ENCODE measurements around the gene ATP8A2. TPM values are rescaled to one million over a fixed set of nuclear protein-coding genes. Genes with fewer than 3 reads are reported as not detected.

The ATP8A2 gene
- total and polyA plus RNA-seq, 2 of the 4 experiments (the other 2 are of a cell fraction) = 0.02 to 0.18 TPM

DNA sequence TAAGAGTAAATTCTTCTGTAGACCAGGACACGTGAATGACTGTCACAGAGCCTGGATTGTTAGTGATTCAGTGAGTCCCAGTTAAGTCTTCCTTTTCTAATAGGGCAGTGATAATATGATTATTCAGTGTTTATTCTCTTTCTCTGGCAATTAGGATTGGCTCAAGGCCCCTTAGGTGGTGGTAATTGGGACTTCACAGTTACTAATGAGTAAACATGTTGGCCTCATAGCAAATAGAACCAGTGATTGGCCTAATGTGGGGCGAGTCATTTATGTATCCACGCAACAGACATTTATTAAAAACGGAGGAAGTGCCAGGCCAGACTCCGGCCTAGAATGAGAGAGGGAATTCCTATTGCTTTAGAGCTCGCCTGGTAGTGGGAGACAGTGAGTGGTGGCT is 607.6 kb downstream of the ATP8A2 start:
- H2AK5ac ChIP-seq (ENCODE audit: low read depth, low read length) = no peak overlapping the region
- no peaks in the 10 kb centered on the region for H3K79me1 ChIP-seq (ENCODE audit: low read depth in 1 of 2, low read length in 2 of 2)
- H3K56ac ChIP-seq (ENCODE audit: extremely low read depth, insufficient read depth, low read length) = no peak overlapping the region
- no peaks in the 10 kb centered on the region for H3K9me3 ChIP-seq (ENCODE audit: control insufficient read depth, insufficient read depth, low read length)
- no peak overlapping the region for H2BK15ac ChIP-seq (ENCODE audit: low read depth, low read length)
- WGBS, 2 experiments (ENCODE audit: extremely low coverage in 2 of 2, insufficient read length in 1 of 2) = no CpG with 5 or more reads among the region's 6 CpGs
- DNase-seq = no peak
- no peak overlapping the region for H4K91ac ChIP-seq (ENCODE audit: insufficient read depth, low read depth, low read length)
- no peak overlapping the region for H4K8ac ChIP-seq (ENCODE audit: low read depth in 2 of 2, low read length in 2 of 2)
- H2BK120ac ChIP-seq (ENCODE audit: low read depth, low read length) = no peak overlapping the region
- no peak overlapping the region for H4K5ac ChIP-seq (ENCODE audit: low read depth, low read length)
- TF ChIP-seq CEBPB (IDR thresholded peaks at IDR 0.05; ENCODE audit: low read depth, low read length) (no peak), RFX5 (IDR thresholded peaks at IDR 0.05; ENCODE audit: low read depth, low read length) (no peak), RAD21 (IDR thresholded peaks at IDR 0.05; ENCODE audit: low read length) (no peak), MAFK (IDR thresholded peaks at IDR 0.05; ENCODE audit: low read depth, low read length) (no peak), BHLHE40 (IDR thresholded peaks at IDR 0.05; ENCODE audit: low read depth, low read length) (no peak), FOS (IDR thresholded peaks at IDR 0.05; ENCODE audit: low read depth, low read length) (no peak), POLR2A (IDR thresholded peaks at IDR 0.05; ENCODE audit: low read depth, low read length) (no peak)
- TF ChIP-seq, protein P1, sequence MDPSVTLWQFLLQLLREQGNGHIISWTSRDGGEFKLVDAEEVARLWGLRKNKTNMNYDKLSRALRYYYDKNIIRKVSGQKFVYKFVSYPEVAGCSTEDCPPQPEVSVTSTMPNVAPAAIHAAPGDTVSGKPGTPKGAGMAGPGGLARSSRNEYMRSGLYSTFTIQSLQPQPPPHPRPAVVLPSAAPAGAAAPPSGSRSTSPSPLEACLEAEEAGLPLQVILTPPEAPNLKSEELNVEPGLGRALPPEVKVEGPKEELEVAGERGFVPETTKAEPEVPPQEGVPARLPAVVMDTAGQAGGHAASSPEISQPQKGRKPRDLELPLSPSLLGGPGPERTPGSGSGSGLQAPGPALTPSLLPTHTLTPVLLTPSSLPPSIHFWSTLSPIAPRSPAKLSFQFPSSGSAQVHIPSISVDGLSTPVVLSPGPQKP (IDR thresholded peaks at IDR 0.05; ENCODE audit: borderline replicate concordance, low read depth, low read length) = no peak
- intact Hi-C loops (cut with micrococcal nuclease) = no loop called here
- H3K4me2 ChIP-seq (ENCODE audit: low read depth, low read length) = no peak overlapping the region
- no peak overlapping the region for H2AFZ ChIP-seq (replicated peaks; ENCODE audit: low read length, poor library complexity)
- H3K4ac ChIP-seq (ENCODE audit: low read depth, low read length) = no peak overlapping the region
- no peaks in the 10 kb centered on the region for H4K20me1 ChIP-seq (ENCODE audit: insufficient read depth, low read length)
- H3K9ac ChIP-seq (ENCODE audit: low read depth, low read length) = no peak overlapping the region
- H3K4me3 ChIP-seq (ENCODE audit: insufficient read depth, low read depth, low read length) = no peak overlapping the region
- no peak overlapping the region for H2BK5ac ChIP-seq (ENCODE audit: low read depth, low read length, poor library complexity, severe bottlenecking)
- H3K27me3 ChIP-seq (ENCODE audit: control insufficient read depth, insufficient read depth, low read length) = no peaks in the 10 kb centered on the region
- no peak overlapping the region for H3K23ac ChIP-seq (ENCODE audit: low read depth, low read length)
- no peak overlapping the region for H2BK20ac ChIP-seq (ENCODE audit: low read depth, low read length)
- H3K27ac ChIP-seq (ENCODE audit: insufficient read depth, low read length) = no peak overlapping the region
- H2AK9ac ChIP-seq (replicated peaks; ENCODE audit: low read depth, low read length, poor library complexity) = no peak overlapping the region
- in situ Hi-C loops (cut with MboI; ENCODE audit: low sequenced_read_pairs) = no loop called here
- dilution Hi-C loops (cut with HindIII; ENCODE audit: low sequenced_read_pairs, unreplicated experiment) = no loop called here
- CTCF ChIA-PET = no interaction called here
- H3K18ac ChIP-seq (ENCODE audit: low read depth, low read length) = no peak overlapping the region
- no peaks in the 10 kb centered on the region for H3K9me1 ChIP-seq (ENCODE audit: insufficient read depth, low read length)
- POLR2A ChIA-PET (ENCODE audit: unreplicated experiment) = no interaction called here
- H3K14ac ChIP-seq (replicated peaks; ENCODE audit: low read depth, low read length) = no peak overlapping the region
- no peak for ATAC-seq (ENCODE audit: low read depth)
- no peaks in the 10 kb centered on the region for H3K4me1 ChIP-seq (ENCODE audit: control insufficient read depth, insufficient read depth, low read length)
- BruUV-seq (replicated peaks) = no TSS peak
- no peaks in the 10 kb centered on the region for H3K36me3 ChIP-seq (ENCODE audit: control insufficient read depth, insufficient read depth, low read length)
